K562 (cell line): ENCODE measurements around the gene HP1BP3. TPM values are rescaled to one million over a fixed set of nuclear protein-coding genes. Genes with fewer than 3 reads are reported as not detected.
A peak's percentile ranks its signal among the peaks of the same experiment; 100 is the strongest.

Source experiments
- ARID2 ChIP-seq: fragments of 450-650 bp; IDR thresholded peaks from 2 replicates; pipeline ENCODE4 v1.6.1; 2017; ENCODE audit warnings: antibody characterized with exemption, mild to moderate bottlenecking
- DIDO1 ChIP-seq: fragments of 450-650 bp; IDR thresholded peaks from 2 replicates; pipeline ENCODE4 v1.6.1; 2016; ENCODE audit warnings: low read depth, missing biosample characterization, missing genetic modification characterization
- E2F1 ChIP-seq: sonication (generic); formaldehyde crosslinking; IDR thresholded peaks from 2 replicates; pipeline ENCODE4 v1.8.1; 2023; ENCODE audit warnings: mild to moderate bottlenecking, missing genetic modification reagents, moderate library complexity
- HDGF ChIP-seq: fragments of 450-650 bp; IDR thresholded peaks from 2 replicates; pipeline ENCODE4 v1.6.1; 2016
- HNRNPL ChIP-seq: fragments of 200-400 bp; formaldehyde crosslinking; IDR thresholded peaks from 2 replicates; pipeline ENCODE4 v1.6.1; 2017; ENCODE audit warnings: low read depth, mild to moderate bottlenecking, low read length
- HNRNPUL1 ChIP-seq: fragments of 200-400 bp; formaldehyde crosslinking; IDR thresholded peaks from 2 replicates; pipeline ENCODE4 v1.6.1; 2017; ENCODE audit warnings: low read length
- KLF13 ChIP-seq: fragments of 450-650 bp; IDR thresholded peaks from 2 replicates; pipeline ENCODE4 v1.6.1; 2016; ENCODE audit warnings: missing genetic modification characterization, low read depth, mild to moderate bottlenecking, missing compliant biosample characterization, moderate library complexity, borderline replicate concordance
- MEIS2 ChIP-seq: fragments of 450-650 bp; IDR thresholded peaks from 2 replicates; pipeline ENCODE4 v1.6.1; 2014; ENCODE audit warnings: mild to moderate bottlenecking; ENCODE audit not compliant: partially characterized antibody
- MLLT1 ChIP-seq, 2 experiments: fragments of 450-650 bp; IDR thresholded peaks; 2 replicates each; pipeline ENCODE4 v1.6.1; 2016
- NR3C1 ChIP-seq: sonication (generic); formaldehyde crosslinking; IDR thresholded peaks from 2 replicates; pipeline ENCODE4 v1.8.1; 2022; ENCODE audit warnings: missing genetic modification reagents
- POLR2G ChIP-seq: fragments of 200-400 bp; formaldehyde crosslinking; IDR thresholded peaks from 2 replicates; pipeline ENCODE4 v1.6.1; 2017; ENCODE audit warnings: low read depth, mild to moderate bottlenecking, antibody characterized with exemption, low read length, moderate library complexity
- RBFOX2 ChIP-seq: fragments of 200-400 bp; formaldehyde crosslinking; IDR thresholded peaks from 2 replicates; pipeline ENCODE4 v1.6.1; 2017; ENCODE audit warnings: low read depth, mild to moderate bottlenecking, low read length, moderate library complexity
- RFX1 ChIP-seq: fragments of 450-650 bp; IDR thresholded peaks from 2 replicates; pipeline ENCODE4 v1.6.1; 2016; ENCODE audit warnings: mild to moderate bottlenecking, moderate library complexity
- RHOXF2B ChIP-seq: fragments of 250-450 bp; sonication (Bioruptor Pico); conservative IDR thresholded peaks from 2 replicates; pipeline ENCODE4 v1.5.1; 2021
- SMARCA4 ChIP-seq: fragments of 450-650 bp; IDR thresholded peaks from 2 replicates; pipeline ENCODE4 v1.6.1; 2016
- SP1 ChIP-seq: sonication (generic); formaldehyde crosslinking; IDR thresholded peaks from 2 replicates; pipeline ENCODE4 v1.8.1; 2022; ENCODE audit warnings: mild to moderate bottlenecking, missing genetic modification reagents
- SRF ChIP-seq, 2 experiments: fragments of 250-450, 450-650 bp in 1 of 2; sonication (Bioruptor Pico) in 1 of 2; sonication (generic) in 1 of 2; formaldehyde crosslinking; IDR thresholded peaks; 2 replicates each; pipeline versions ENCODE4 v1.5.0 to v1.5.1; 2020 to 2022; ENCODE audit warnings: mild to moderate bottlenecking in 1 of 2, missing genetic modification reagents in 1 of 2
- TGIF2 ChIP-seq: sonication (generic); formaldehyde crosslinking; IDR thresholded peaks from 2 replicates; pipeline ENCODE4 v1.8.1; 2022; ENCODE audit warnings: mild to moderate bottlenecking, missing genetic modification reagents, moderate library complexity
- THAP12 ChIP-seq: fragments of 250-450 bp; sonication (Bioruptor Pico); IDR thresholded peaks from 2 replicates; pipeline ENCODE4 v1.9.0; 2021; ENCODE audit warnings: mild to moderate bottlenecking, inconsistent platforms
- ZNF24 ChIP-seq: fragments of 450-650 bp; IDR thresholded peaks from 2 replicates; pipeline ENCODE4 v1.6.1; 2016
- ZNF3 ChIP-seq: fragments of 250-450 bp; sonication (Bioruptor Pico); IDR thresholded peaks from 2 replicates; pipeline ENCODE4 v1.5.0; 2021; ENCODE audit warnings: mild to moderate bottlenecking, moderate library complexity
- ZNF589 ChIP-seq: fragments of 200-800 bp; sonication (Bioruptor generic); IDR thresholded peaks from 2 replicates; pipeline ENCODE4 v1.6.1; 2016; ENCODE audit warnings: low read depth, missing genetic modification characterization, missing compliant biosample characterization
- ZNF639 ChIP-seq, 2 experiments: fragments of 200-800 bp in 1 of 2; sonication (Bioruptor generic) in 1 of 2; sonication (generic) in 1 of 2; formaldehyde crosslinking in 1 of 2; IDR thresholded peaks in 1 of 2; conservative IDR thresholded peaks in 1 of 2; 2 replicates each; pipeline versions ENCODE4 v1.5.0 to v1.6.1; 2016 to 2020; ENCODE audit warnings: missing compliant biosample characterization in 1 of 2, missing genetic modification characterization in 1 of 2, missing genetic modification reagents in 1 of 2
- polyA plus RNA-seq, 8 experiments: library from polyadenylated mRNA; depleted of rRNA in 4 of 8; stranded (reverse) in 5 of 8; unstranded in 3 of 8; fragments of >200 nt; fragmentation: Nextera tagmentation in 2 of 8; fragmentation: Illumina TruSeq in 1 of 8; extraction: Ambion mirVana in 2 of 8; extraction: Trizol in 1 of 8; gene quantifications; 2 replicates each; pipeline versions ENCODE4 v1.2.1 to v1.2.3, GENCODE V29; 2011 to 2014; ENCODE audit warnings: inconsistent platforms in 1 of 8, missing spikeins in 1 of 8
- total RNA-seq, 7 experiments: library from RNA; depleted of rRNA in 6 of 7; stranded (reverse); fragments of >200 nt in 6 of 7; fragmentation: Illumina TruSeq in 2 of 7; extraction: Trizol in 2 of 7; gene quantifications; 2 replicates each; pipeline versions ENCODE4 v1.2.1 to v1.2.3, GENCODE V29; 2011 to 2021; ENCODE audit warnings: low replicate concordance in 1 of 7

Gene HP1BP3
- total and polyA plus RNA-seq, 9 of the 15 experiments (the other 6 are each of a cell fraction or from before 2014, with no cell fraction given): 57.3 to 513 (median 240) TPM

- TF ChIP-seq SRF (CRISPR knock-in tag; IDR thresholded peaks at IDR 0.05): no peak
- peak in 1 of 2 experiments; percentile 37; a peak in 1 of 4 replicates for TF ChIP-seq MLLT1 (IDR thresholded peaks at IDR 0.05)
- no peak for TF ChIP-seq SP1 (CRISPR knock-in tag)
- TF ChIP-seq NR3C1 (CRISPR knock-in tag): no peak
- peak in 1 of 2 experiments; percentile 70; a peak in 1 of 4 replicates for TF ChIP-seq ZNF639 (CRISPR knock-in tag; conservative IDR thresholded peaks at IDR 0.05 in 1 of 2, IDR thresholded peaks at IDR 0.05 in 1 of 2)
- no peak for TF ChIP-seq RHOXF2B
- TF ChIP-seq POLR2G: peak; percentile 85
- TF ChIP-seq HDGF: no peak
- TF ChIP-seq SMARCA4: no peak
- TF ChIP-seq DIDO1 (tag): no peak
- peak; percentile 12 for TF ChIP-seq RBFOX2
- TF ChIP-seq THAP12 (CRISPR knock-in tag): peak; percentile 83
- TF ChIP-seq KLF13 (tag): no peak
- TF ChIP-seq HNRNPUL1: no peak
- 0 out of 2 replicates have a peak, but pooled peaks have one; percentile 9 for TF ChIP-seq E2F1 (CRISPR knock-in tag)
- TF ChIP-seq HNRNPL: 0 out of 2 replicates have a peak, but pooled peaks have one; percentile 67
- TF ChIP-seq ZNF589 (CRISPR knock-in tag): peak; percentile 91
- no peak for TF ChIP-seq TGIF2 (CRISPR knock-in tag)
- no peak for TF ChIP-seq ZNF3 (CRISPR knock-in tag)
- TF ChIP-seq RFX1: no peak
- no peak for TF ChIP-seq MEIS2
- TF ChIP-seq ARID2: no peak
- TF ChIP-seq ZNF24: no peak
Observed at GRCh38 chr1:20787029-20787839, at the start of gene HP1BP3 (continued).
